IPS-NIHi7 (cell line): ENCODE results near the gene SVOPL.
A peak's percentile ranks its signal among the peaks of the same experiment; 100 is the strongest.
"Not testable (repeated sequence)": the region's sequence is repeated elsewhere in the genome, so short reads cannot be mapped to it uniquely, and the experiment has no call there.

ENCODE experiments used
- DNase-seq: peaks from one replicate; pipeline ENCODE4 v3.0.0; 2012; ENCODE audit warnings: mixed read lengths; ENCODE audit errors: extremely low spot score

The SVOPL gene

GRCh38 chr7:138701537-138701923, 368 bp upstream of the SVOPL start:
- no peak for DNase-seq

- no peak for DNase-seq
Measured at GRCh38 chr7:138699661-138700060, 1.5 kb downstream of the SVOPL start.

GRCh38 chr7:138698281-138698680, 2.9 kb downstream of the SVOPL start:
- DNase-seq, result no peak

- DNase-seq, result no peak
Measured at GRCh38 chr7:138697535-138698182, 3.5 kb downstream of the SVOPL start.

- not testable (repeated sequence) for DNase-seq
Measured at GRCh38 chr7:138695776-138696175, 5.4 kb downstream of the SVOPL start.

GRCh38 chr7:138695106-138695505, 6.1 kb downstream of the SVOPL start:
- no peak for DNase-seq

- no peak for DNase-seq
Measured at GRCh38 chr7:138691178-138691577, 10.0 kb downstream of the SVOPL start.

- no peak for DNase-seq
Measured at GRCh38 chr7:138690495-138690894, 10.7 kb downstream of the SVOPL start.

GRCh38 chr7:138688037-138688436, 13.1 kb downstream of the SVOPL start:
- DNase-seq, result not testable (repeated sequence)

- no peak for DNase-seq
Measured at GRCh38 chr7:138684340-138684739, 16.8 kb downstream of the SVOPL start.

GRCh38 chr7:138679793-138680192, 21.4 kb downstream of the SVOPL start:
- no peak for DNase-seq

- DNase-seq, result no peak
Measured at GRCh38 chr7:138670594-138670993, 30.6 kb downstream of the SVOPL start.

GRCh38 chr7:138669364-138669763, 31.8 kb downstream of the SVOPL start:
- no peak for DNase-seq

GRCh38 chr7:138668946-138669345, 32.2 kb downstream of the SVOPL start:
- no peak for DNase-seq

- DNase-seq, result no peak
Measured at GRCh38 chr7:138668229-138668596, 32.9 kb downstream of the SVOPL start.

- DNase-seq, result no peak
Measured at GRCh38 chr7:138667535-138668228, 33.5 kb downstream of the SVOPL start.

GRCh38 chr7:138666385-138666784, 34.8 kb downstream of the SVOPL start:
- no peak for DNase-seq

- DNase-seq, result no peak
Measured at GRCh38 chr7:138665669-138666140, 35.5 kb downstream of the SVOPL start.

- peak; percentile 45 for DNase-seq
Measured at GRCh38 chr7:138665249-138665648, 35.9 kb downstream of the SVOPL start.

GRCh38 chr7:138663725-138664710, 37.1 kb downstream of the SVOPL start:
- DNase-seq, result peak; percentile 71

GRCh38 chr7:138662991-138663320, 38.2 kb downstream of the SVOPL start:
- no peak for DNase-seq
